ENCODE results near the gene ZNF594.

DNA sequence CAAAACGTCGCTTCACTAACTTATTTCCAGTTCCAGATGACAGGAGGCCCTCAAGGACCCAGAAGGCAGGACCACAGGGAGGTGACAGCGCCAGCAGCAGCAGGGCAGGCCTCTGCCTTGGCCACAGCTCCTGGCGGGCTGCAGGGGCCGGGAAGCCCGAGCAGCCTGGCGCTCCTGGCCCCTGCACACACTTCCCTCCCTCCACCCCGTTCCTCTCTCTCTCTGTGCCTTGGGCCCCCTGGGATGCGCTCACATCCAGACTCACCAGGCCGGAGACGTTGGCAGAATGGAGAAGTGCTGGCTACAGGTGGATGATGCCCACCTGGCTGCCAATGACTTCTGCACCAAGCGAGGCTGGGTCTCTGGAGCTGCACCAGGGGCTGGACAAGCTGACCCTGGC lies 12.7 kb downstream of the ZNF594 start:
- TF ChIP-seq, protein P1, sequence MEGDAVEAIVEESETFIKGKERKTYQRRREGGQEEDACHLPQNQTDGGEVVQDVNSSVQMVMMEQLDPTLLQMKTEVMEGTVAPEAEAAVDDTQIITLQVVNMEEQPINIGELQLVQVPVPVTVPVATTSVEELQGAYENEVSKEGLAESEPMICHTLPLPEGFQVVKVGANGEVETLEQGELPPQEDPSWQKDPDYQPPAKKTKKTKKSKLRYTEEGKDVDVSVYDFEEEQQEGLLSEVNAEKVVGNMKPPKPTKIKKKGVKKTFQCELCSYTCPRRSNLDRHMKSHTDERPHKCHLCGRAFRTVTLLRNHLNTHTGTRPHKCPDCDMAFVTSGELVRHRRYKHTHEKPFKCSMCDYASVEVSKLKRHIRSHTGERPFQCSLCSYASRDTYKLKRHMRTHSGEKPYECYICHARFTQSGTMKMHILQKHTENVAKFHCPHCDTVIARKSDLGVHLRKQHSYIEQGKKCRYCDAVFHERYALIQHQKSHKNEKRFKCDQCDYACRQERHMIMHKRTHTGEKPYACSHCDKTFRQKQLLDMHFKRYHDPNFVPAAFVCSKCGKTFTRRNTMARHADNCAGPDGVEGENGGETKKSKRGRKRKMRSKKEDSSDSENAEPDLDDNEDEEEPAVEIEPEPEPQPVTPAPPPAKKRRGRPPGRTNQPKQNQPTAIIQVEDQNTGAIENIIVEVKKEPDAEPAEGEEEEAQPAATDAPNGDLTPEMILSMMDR (IDR thresholded peaks at IDR 0.05): no peak
- TF ChIP-seq POLR2AphosphoS5 (IDR thresholded peaks at IDR 0.05): no peak
- TF ChIP-seq EP300 (IDR thresholded peaks at IDR 0.05): no peak
- no peak for TF ChIP-seq POLR2A (IDR thresholded peaks at IDR 0.05)

All from suprapubic skin (tissue), 4 donors.